Measurements from ENCODE around the gene SULT1C3.

SULT1C3 gene

DNA sequence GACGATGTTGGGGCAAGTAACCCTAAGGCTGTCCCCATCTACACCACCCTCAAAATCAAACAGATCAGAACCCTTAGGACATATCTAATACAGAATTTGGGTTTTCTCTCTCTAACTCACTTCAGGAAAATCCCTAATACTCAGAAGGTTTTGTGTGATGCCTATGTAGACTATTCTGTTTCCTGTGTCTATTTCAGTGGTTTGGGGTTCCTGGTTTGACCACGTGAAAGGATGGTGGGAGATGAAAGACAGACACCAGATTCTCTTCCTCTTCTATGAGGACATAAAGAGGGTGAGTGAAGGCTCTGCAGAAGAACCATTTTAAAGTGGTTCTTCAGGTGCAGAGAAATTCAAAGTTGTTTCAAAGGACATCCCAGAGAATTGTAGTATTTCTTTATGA is 65.2 kb downstream of the SULT1C3 start:
- DNase-seq (ENCODE audit: low read depth in 2 of 2): no peak

DNA sequence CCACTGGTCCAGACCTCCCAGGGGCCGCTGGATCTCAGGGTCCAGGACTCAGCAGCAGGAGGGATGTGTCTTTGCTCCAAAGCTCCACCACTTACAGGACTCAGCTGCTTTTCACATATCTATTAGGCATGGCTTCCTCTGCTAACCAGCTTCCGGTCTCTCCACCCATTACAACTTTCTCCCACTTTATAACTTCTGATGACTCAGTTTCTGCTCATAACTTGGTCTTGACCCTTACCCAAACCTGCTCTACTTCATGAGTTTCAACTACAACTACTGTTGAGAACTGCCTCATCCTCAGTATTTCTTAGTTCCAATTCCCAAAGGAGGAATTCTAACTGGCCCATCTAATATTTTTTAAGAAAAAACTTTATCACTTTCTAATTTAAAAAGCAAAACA is 66.1 kb downstream of the SULT1C3 start:
- no peak for DNase-seq (ENCODE audit: low read depth in 2 of 2)

DNA sequence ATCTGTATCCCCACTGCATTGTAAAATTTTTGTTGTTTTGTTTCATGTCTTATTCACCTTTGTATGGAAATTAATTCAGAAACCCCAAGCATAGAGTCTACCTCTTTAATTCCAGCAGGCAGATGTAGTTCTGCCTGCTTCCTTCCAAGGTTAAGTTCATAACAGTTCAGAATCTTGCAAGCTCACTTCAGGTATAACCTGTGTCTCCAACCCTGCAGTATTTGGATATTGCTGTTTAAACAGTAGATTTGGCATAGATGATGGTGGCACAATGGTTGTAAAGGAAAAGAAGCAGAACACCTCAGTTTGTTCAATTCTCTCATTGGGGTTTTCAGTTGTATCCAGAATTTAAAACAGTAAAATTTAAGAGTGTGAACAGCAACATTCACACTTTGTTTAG is 70.1 kb downstream of the SULT1C3 start:
- DNase-seq (ENCODE audit: low read depth in 2 of 2): no peak
